Measurements from ENCODE around the gene RFC2. TPM values are rescaled to one million over a fixed set of nuclear protein-coding genes. Genes with fewer than 3 reads are reported as not detected.
A peak's percentile ranks its signal among the peaks of the same experiment; 100 is the strongest.

The RFC2 gene
- total and polyA plus RNA-seq, 2 experiments from 2014 or later: 14.6 to 69.2 TPM

GRCh38 chr7:74269757-74270277 lies 15.6 kb upstream of the RFC2 start:
- H3K9me3 ChIP-seq (ENCODE audit: low read depth): no peaks in the 10 kb centered on the region
- peak overlapping the region; percentile 72 for H3K4me3 ChIP-seq
- H3K36me3 ChIP-seq: no peaks in the 10 kb centered on the region
- no peak for TF ChIP-seq CTCF (IDR thresholded peaks at IDR 0.05; ENCODE audit: low read depth, low read length)
- H3K4me1 ChIP-seq (ENCODE audit: low read depth): no peaks in the 10 kb centered on the region
- H3K27me3 ChIP-seq: no peaks in the 10 kb centered on the region
- no peak overlapping the region for H3K27ac ChIP-seq
- peak; percentile 68 to 80 for DNase-seq (ENCODE audit: low read depth in 1 of 2, low spot score in 1 of 2)

- no peaks in the 10 kb centered on the region for H3K4me1 ChIP-seq (ENCODE audit: low read depth)
- H3K4me3 ChIP-seq: no peak overlapping the region
- H3K27me3 ChIP-seq: no peaks in the 10 kb centered on the region
- no peak overlapping the region for H3K27ac ChIP-seq
- DNase-seq (ENCODE audit: low read depth in 1 of 2, low spot score in 1 of 2): peak in 1 of 2 donors; percentile 48
- no peaks in the 10 kb centered on the region for H3K9me3 ChIP-seq (ENCODE audit: low read depth)
- H3K36me3 ChIP-seq: no peaks in the 10 kb centered on the region
- TF ChIP-seq CTCF (IDR thresholded peaks at IDR 0.05; ENCODE audit: low read depth, low read length): no peak
These were observed 13.8 kb upstream of the RFC2 start for GRCh38 chr7:74267756-74268565.

DNA sequence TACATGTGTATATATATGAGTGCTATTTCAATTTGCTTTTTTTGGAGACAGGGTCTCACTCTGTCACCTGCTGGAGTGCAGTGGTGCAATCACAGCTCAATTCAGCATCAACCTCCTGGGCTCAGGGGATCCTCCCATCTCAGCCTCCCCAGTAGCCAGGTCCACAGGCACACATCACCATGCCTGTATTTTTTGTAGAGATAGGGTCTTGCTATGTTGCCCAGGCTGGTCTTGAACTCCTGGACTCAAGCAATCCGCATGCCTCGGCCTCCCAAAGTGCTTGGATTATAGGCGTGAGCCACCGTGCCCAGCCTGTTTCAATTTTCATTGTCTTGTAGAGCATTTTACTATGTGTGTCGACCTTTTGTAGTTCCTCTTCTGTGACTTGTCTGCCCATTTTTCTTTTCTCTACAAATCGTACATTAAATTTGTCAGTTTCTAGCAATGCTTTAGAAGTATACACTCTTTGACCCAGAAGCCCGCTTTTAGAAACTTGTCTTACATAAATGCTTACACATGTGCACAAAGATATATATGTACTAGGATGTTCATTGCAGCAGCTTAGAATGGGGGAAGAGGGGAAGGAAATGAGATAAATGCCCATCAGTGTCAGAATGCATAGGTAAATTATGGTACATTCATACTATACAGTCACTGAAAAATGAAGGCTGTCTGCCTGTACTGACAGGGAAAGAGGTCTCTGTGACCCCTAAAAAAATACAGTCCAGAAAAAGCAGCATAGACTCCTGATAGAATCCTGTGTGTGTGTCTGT lies 12.2 kb upstream of the RFC2 start:
- no peak for TF ChIP-seq CTCF (IDR thresholded peaks at IDR 0.05; ENCODE audit: low read depth, low read length)
- H3K27ac ChIP-seq: no peak overlapping the region
- no peaks in the 10 kb centered on the region for H3K9me3 ChIP-seq (ENCODE audit: low read depth)
- no peaks in the 10 kb centered on the region for H3K27me3 ChIP-seq
- no peak for DNase-seq (ENCODE audit: low read depth in 1 of 2, low spot score in 1 of 2)
- H3K36me3 ChIP-seq: no peaks in the 10 kb centered on the region
- H3K4me3 ChIP-seq: no peak overlapping the region
- no peaks in the 10 kb centered on the region for H3K4me1 ChIP-seq (ENCODE audit: low read depth)

GRCh38 chr7:74263399-74264120 lies 9.4 kb upstream of the RFC2 start:
- no peak overlapping the region for H3K27ac ChIP-seq
- no peaks in the 10 kb centered on the region for H3K4me1 ChIP-seq (ENCODE audit: low read depth)
- no peak for TF ChIP-seq CTCF (IDR thresholded peaks at IDR 0.05; ENCODE audit: low read depth, low read length)
- H3K36me3 ChIP-seq: no peaks in the 10 kb centered on the region
- H3K4me3 ChIP-seq: no peak overlapping the region
- H3K9me3 ChIP-seq (ENCODE audit: low read depth): no peaks in the 10 kb centered on the region
- H3K27me3 ChIP-seq: no peaks in the 10 kb centered on the region
- no peak for DNase-seq (ENCODE audit: low read depth in 1 of 2, low spot score in 1 of 2)

- no peaks in the 10 kb centered on the region for H3K9me3 ChIP-seq (ENCODE audit: low read depth)
- no peaks in the 10 kb centered on the region for H3K4me1 ChIP-seq (ENCODE audit: low read depth)
- no peaks in the 10 kb centered on the region for H3K36me3 ChIP-seq
- no peaks in the 10 kb centered on the region for H3K27me3 ChIP-seq
- H3K27ac ChIP-seq: no peak overlapping the region
- no peak for DNase-seq (ENCODE audit: low read depth in 1 of 2, low spot score in 1 of 2)
- no peak overlapping the region for H3K4me3 ChIP-seq
- TF ChIP-seq CTCF (IDR thresholded peaks at IDR 0.05; ENCODE audit: low read depth, low read length): no peak
These were observed 8.6 kb upstream of the RFC2 start for GRCh38 chr7:74262639-74263398.
